GM21423 (cell line): ENCODE measurements around the gene ROM1.
"Not testable (repeated sequence)": the region's sequence is repeated elsewhere in the genome, so short reads cannot be mapped to it uniquely, and the experiment has no call there.

ENCODE experiments used
- ATAC-seq: cut with Tn5 transposase; IDR thresholded peaks from one replicate; pipeline ENCODE4 v1.9.1; 2021; ENCODE audit warnings: mild to moderate bottlenecking, moderate library complexity; ENCODE audit not compliant: unreplicated experiment

The ROM1 gene

DNA sequence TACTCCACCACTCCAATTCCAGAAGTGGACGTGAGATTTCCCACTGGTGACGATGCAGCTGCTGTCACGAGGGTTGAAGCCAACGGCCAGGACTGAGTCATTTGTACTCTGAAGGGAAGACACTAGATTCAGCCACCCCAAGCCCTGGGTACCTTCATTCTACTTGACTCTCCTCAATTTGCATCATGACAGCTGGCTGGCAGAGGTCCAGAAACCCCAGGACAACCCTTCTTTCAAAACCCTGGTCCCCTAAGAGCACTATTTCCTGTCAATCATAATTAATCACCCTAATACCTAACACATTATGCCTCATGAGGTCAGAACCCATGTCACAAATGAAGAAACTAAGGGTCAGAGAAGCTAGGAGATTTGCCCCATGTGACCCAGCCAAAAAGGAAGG, 5.3 kb upstream of the ROM1 start:
- no peak for ATAC-seq

DNA sequence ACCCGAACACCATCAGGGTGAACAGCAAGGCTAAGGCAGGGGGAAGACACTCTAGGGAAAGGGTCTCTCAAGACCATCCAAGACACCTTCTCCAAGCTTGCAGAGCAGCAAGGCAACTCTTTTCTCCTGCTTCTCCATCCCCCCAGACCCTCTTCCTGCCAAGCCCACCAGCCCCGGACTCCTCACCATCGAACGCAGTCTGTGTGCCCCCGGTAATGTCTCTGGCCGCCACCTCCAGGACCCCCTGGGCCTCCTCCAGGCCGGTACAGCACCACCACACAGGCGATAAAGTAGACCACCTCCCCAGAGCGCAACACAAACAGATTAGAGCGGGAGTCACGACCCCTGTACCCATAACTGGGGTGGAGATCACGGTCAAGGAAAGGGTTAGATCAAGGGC, 4.3 kb upstream of the ROM1 start:
- ATAC-seq: no peak

DNA sequence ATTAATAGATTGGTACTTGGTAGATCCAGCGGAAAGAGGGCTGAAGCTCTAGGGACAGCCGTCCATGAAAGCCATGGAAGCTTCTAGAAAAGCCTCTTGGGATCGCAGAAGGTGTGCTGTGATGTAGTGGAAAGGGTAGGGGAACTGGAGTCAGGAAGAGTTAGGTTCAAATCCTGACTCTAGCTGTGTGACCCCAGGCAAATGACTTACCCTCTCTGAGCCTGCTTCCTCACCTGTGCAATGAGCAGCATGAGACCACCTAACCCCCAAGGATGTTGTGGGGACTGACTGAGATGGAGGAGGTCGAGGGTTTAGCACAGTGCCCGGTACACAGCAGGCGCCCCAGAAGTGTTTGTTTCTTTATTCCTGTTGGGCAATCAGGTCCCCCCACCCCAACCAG, 2.7 kb upstream of the ROM1 start:
- ATAC-seq: no peak

DNA sequence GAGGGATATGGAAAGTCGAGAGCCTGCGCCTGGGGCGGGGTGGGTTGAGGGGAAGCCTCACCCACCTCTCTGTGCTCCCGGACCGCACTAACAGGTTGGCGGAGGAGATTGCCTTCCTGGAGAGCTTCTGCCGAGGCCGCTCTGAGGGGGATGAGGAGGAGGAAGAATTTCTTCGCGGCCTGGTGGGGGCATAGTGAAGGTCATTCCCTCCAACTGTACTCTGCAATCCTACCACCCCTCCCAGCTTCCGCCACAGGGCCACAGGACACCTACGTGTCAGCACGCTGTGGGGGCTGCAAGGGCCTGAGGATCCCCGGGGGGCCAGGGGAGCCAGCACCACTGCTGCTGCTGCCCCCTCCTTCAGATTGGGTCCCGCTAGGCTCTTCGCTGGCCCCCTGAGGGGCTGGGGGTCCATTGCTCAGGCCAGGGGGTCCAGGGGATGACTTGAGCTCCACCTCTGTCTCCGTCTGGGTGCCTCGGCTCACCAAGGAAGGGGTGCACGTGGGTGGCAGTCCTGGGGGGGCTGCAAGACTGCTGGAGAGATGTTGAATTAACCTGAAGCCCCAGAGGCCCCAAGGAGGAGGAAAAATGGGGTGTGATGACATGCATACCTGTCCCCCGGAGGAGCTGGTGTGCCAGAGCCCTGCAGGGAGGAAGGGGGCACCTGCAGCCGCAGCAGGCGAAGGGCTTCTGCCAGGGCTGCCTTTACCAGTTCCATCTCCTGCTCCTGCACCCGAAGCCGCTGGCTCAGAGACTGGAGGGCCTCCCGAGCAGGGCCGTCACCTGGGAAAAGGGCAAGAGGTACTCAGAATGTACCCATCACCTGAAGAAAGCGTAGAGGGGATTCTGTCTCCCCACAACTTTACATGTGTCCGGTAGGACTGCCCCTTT, 2.0 kb upstream of the ROM1 start:
- no peak for ATAC-seq

DNA sequence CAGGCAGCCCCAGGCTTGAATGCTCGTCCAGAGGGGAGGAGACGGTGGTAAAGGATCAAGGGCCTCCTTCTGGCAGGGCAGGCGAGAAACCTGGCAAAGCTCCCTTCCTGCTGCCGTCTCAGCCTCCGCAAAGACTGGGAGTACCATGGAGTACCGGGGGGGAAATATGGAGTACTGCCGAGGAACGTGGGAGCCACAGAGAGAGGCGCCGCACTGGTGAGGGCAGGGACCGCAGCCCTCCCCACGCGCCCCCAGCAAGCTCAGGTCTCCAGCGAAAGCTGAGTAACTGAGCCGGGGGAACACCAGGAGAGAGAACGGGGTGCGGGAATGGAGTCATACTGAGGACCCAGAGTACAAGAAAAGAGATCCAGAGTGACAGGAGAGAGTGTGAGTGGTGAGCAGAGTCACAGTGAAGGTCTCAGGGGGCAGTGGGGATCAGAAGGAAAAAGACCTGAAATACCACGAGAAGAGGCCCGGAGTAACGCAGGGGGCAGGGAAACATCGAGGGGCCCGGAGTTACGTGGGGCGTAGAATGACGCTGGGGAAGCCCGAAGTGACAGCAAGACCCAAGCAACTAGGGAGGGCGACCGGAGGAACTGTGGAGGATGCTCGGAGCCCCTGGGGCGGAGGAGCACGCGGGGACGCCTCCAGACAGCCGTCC, 1.2 kb upstream of the ROM1 start:
- peak; percentile 19 for ATAC-seq

DNA sequence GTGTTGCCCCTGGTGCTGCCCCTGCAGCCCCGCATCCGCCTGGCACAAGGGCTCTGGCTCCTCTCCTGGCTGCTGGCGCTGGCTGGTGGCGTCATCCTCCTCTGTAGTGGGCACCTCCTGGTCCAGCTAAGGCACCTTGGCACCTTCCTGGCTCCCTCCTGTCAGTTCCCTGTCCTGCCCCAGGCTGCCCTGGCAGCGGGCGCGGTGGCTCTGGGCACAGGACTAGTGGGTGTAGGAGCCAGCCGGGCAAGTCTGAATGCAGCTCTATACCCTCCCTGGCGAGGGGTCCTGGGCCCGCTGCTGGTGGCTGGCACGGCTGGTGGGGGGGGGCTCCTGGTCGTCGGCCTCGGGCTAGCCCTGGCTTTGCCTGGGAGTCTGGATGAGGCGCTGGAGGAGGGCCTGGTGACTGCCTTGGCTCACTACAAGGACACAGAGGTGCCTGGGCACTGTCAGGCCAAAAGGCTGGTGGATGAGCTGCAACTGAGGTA, 278 bp downstream of the ROM1 start:
- no peak for ATAC-seq

DNA sequence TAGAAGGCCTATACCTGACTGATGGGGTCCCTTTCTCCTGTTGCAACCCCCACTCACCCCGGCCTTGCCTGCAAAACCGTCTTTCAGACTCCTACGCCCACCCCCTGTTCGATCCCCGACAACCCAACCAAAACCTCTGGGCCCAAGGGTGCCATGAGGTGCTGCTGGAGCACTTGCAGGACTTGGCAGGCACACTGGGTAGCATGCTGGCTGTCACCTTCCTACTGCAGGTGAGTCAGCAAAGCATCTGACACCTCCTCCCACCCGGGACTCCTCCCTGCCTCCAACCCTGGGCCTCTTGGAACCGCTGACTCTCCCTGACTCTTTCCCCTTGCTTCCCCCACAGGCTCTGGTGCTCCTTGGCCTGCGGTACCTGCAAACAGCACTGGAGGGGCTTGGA, 1.2 kb downstream of the ROM1 start:
- no peak for ATAC-seq

DNA sequence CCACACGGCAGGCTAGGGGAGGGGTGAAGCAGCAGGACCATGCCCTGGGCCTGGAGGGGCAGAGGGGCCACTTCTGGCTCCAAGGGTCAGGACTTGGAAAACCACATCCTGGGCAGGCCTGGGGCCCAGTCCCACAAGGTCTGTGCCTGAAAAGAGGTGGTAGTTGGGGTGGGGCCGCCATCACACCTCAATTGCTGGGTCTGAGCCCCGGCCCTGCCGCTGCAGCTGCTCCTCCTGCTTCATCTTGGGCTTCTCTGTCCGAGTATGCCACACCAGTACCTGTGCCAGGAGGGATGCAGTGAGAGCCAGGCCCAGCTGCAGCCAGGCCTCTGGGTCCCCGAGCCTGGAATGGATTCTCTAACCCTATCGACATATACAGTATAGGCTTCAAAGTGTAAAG, 2.5 kb downstream of the ROM1 start:
- ATAC-seq: no peak

DNA sequence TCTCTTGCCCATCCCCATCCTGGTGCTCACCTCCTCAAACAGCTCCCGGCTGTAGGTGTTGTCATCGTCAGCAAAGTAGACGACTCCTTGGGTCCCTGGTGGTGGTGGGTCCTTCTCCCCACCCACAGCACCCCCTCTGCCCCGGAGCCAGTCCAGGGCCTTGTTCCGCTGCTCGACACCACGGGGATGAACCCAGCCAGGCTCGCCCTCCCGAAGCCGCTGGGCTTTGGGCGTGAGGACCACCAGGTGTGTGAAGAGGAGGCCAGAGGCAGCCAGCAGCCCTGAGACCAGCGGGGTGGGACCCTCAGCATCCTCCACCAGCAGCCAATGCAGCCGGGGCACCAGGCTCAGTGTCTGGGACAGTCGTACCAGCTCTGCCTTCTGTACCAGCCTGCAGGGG, 3.9 kb downstream of the ROM1 start:
- ATAC-seq: not testable (repeated sequence)

DNA sequence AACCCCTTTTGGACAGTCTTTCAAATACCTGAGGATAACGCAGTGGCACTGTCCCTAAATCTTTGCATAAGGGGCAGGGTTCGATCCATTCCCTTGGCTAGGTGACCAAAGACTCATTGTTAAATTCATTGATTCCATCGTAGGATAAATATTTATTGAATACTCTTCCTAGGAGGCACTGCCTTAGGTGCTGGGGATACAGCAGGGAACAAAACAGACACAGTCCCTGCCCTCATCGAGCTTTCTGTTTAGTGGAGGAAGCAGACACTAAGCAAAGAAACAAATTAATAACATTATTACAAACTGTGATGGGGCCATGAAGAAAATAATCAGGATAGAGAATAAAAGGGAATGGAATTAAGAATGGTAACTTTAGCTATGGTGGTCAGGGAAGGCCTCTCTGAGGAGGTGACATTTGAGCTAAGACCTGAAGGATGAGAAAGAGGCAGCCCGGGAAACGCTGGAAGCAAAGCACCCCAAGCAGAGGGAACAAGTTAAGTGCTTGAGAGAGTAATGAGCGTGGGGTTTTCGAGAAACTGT, 8.0 kb downstream of the ROM1 start:
- ATAC-seq: no peak

DNA sequence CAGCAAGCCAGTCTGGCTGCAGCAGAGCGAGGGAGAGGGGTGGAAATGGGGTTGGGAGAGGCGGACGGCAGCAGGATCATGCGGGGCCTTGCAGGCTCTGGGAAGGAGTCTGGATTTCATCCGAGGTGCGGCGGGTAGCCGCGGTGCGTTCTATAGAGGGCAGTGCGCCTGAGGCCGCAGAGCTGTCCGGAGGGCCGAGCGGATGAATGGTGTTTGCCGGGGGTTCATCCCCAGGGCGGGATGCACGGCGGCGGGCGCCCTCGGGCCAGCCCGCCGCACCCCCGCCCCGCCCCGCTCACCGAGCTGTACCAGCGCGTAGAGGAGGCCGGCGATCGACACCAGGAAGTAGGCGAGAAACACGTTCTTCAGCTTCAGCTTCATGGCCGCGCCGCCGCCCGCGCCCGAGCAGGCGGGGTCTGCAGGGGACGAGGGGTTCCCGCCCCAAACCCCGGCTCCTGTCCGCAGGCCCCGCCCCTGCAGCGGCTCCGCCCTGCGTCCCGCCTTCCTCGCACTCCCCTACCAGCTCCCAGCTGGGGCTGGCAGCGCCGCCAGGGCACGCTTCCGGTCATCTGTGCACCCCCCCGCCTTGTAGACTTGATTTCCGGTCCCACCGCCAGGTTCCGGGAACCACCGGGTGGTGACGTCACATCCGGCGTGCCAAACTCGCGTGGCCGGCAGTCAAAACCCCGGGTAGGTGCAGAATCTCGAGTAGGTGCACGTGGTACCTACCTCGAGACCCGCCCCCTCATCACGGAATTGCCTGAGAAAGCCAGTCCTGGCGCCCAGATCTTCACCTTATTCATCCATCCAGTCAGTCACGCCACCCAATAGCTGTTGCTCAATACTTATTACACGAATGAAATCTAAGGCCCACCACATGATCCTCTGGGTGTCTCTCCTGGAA, 8.8 kb downstream of the ROM1 start, which contains the start of gene B3GAT3:
Gene B3GAT3, minus strand, starts transcription at position 420 of the 904 bp plus-strand sequence. Its CDS starts 39 bp downstream, at position 381.
- ATAC-seq: peak; percentile 91

DNA sequence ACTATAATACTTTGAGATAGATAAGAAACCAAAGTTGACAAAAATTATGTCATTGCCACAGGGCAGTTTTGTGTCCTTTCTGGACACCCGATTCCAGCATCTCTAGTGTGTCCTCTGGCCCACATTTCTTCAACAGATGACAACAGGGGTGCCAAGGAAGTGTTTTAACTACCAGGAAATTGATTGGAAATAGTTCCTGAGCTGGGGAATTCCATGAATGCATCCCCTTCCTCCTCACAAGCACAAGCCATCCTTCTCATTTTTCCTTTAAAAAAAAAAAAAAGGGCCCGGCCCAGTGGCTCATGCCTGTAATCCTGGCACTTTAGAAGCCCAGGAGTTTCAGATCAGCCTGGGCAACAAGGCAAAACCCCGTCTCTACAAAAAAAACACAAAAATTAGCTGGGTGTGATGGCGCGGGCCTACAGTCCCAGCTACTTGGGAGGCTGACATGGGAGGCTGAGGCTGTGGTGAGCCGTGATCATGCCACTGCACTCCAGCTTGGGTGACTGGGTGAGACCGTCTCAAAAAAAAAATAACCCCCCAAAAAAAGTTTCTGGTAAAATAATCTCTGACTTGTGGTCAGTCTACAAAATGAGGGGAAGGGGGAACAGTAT, 9.5 kb downstream of the ROM1 start:
- ATAC-seq: no peak

DNA sequence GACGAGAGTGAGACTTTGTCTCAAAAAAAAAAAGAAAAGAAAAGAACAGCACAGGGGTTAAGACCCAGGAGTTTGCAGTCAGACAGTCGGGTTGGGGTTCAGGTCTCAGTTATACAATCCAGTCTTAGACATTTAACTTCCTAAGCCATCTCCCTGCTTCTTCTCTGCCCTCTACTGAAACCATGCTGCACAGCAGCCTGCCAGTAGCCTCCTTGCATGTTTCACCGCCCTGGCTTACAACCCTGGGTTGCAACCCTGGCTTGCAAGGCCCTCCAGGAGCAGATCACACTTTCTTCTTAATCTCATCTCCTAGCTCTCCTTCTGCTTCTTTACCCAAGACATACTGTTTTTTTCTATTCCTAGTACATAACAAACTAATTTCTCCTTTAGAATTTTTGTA, 14.7 kb downstream of the ROM1 start:
- no peak for ATAC-seq

DNA sequence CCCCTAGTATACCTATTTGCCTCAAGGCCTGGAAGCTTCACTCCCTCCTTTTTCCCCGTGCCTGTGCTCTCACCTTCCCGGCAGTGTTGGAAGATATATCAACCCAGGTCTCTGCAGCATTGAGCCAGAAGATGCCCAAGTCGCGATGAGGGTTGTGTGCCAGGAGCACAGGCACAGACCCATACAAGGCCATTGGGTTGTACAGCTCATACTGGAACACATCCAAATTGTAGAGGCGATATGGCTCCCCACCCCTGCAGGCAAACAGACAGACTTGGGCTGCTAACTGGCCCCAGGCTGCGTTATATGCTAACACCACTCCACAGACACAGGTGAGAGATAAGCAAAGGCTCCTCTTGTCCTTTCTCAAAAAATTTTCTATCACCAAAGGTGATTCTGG, 19.4 kb downstream of the ROM1 start:
- ATAC-seq: no peak

DNA sequence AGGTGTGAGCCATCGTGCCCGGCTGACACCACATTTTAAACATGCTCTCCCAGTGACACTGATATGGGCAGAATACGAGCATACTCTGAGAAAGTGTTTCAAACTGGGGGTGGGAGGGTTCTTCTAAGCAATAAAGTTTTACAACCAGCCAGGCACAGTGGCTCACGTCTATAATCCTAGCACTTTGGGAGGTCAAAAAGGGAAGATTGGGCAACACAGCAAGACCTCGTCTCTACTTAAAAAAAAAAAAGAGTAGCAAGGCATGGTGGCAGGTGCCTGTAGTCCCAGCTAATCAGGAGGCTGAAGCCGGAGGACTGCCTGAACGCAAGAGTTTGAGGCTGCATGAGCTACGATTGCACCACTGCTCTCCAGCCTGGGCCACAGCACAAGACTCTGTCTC, 31.2 kb downstream of the ROM1 start:
- ATAC-seq: no peak

DNA sequence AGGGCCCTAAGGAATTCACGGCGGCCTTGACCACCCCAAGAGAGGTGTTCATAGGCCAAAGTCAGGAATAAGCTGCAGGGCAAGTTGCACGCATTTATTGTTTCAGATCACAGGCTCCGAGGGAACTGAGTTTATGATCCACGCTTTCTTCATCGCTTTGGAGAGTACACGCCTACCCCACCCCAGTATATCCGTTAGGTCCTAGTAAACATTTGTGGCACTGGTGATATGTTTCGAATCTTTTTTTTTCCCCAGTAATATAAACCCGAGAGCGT, 32.6 kb downstream of the ROM1 start:
- peak; percentile 2 for ATAC-seq

DNA sequence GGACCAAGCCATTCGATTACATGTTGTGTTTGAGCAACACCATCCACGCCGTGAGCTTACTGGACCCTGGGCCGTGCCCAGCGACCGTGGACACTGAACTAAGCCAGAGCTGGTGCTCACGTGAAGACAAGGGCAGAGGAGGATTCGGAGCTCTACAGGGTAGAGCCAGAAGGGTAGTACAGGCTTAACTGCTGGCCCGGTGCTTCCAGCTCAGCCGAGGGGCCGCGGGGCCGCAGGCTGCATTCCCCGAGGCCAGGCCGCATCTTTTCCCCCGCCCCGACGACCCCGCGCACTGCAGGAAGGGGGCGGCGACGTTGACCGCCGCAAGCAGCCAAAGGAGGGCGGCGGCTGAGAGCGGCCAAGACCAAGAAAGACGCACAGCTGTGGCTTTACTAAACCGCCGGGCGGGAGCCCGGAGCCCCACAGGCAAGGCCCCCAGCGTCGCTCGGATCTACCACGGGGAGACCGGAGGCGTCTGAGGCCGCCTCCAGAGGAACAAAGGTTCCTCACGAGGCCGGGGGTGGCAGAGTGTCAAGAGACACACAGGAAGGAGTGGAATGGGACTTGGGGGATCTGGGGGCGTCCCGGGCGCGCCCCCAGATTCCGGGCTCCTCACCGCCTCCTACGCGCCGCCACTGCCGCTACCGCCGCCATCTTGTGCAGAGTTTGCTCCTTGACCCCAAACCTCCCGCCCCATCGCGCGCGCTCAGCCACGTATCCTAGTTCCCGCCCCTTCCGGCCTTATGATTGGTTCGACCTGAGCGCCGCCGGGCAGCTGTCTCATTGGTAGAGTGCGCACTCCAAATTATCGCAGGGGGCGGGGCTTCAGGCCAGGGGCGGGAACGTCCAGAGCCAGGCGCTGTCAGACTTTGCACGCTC, 33.1 kb downstream of the ROM1 start, which contains the start of gene GANAB:
Gene GANAB, minus strand, starts transcription at position 668 of the 879 bp plus-strand sequence. Its CDS starts 14 bp downstream, at position 654.
- ATAC-seq: peak; percentile 94

DNA sequence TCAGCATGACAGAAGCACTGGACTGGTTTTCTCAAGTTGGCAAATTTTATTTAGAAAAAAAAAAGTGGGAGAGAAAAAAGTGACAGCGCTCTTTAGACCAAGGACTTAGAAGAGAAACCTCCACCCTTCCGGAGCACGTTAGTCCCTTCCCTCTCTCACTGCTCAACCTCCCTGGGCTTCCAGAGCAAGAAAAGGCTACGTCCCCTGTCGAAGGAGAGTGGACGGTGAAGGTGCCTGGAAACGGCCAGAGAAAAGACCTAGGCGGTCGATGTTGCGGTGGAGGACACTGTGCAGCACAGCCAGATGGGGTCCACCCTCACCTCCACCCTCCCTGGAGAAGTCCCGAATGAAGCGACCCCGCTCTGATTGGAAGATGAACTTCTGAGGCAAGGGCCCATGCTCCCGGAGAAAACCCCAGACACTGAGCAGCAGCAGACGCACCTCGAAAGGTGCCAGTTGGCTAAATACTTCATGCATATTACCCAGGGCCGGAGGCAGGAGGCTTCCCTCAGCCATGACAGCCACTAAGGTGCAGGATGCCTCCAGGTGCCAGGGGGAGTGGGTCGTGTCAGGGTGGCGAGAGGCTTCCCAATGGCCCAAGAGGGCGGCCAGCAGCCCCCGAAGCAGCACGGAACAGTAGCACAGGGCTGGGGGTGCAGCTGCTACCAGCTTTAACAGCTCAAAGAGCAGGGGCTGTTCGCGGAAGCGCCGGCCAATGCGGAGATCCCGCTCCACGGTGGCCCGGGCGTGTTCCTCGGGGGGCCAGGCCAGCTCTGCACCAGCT, 34.0 kb downstream of the ROM1 start:
- no peak for ATAC-seq

DNA sequence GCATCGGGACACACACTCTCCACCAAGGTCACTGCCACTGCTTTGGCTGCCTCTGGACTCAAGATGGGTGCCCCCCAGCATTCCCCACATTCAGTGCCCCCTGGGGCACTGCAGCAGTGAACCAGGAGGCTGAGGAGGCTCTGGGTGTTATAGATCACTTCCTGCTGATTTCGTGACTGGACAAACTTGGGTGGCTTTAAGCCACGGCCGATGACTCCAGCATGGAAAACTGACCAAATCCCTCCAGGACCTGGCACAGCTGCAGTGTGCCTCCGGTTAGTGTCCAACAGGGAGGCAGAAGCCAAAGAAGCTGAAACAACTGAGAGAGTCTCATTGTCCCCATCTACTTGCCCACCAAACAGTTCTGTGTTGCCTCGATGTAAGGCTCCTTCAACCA, 34.5 kb downstream of the ROM1 start:
- no peak for ATAC-seq
